ENCODE results near the gene CCDC50. TPM values are rescaled to one million over a fixed set of nuclear protein-coding genes. Genes with fewer than 3 reads are reported as not detected.

CCDC50 gene
- 51.2 and 56.7 TPM in 2 replicates for total RNA-seq (ENCODE audit: low replicate concordance)

- peak within 1 kb of the TSS; percentile 73 for H3K27ac ChIP-seq
- H2AFZ ChIP-seq (replicated peaks): peak within 1 kb of the TSS; percentile 94
- H3K4me3 ChIP-seq: peak within 1 kb of the TSS; percentile 97
These were observed at the start of gene CCDC50 for GRCh38 chr3:191328962-191329653. CCDC50 (plus strand) TSS chr3:191329394; CDS start chr3:191329675, 281 bp downstream.

GRCh38 chr3:191280111-191280510, 49.1 kb upstream of the CCDC50 start:
- Histone ChIP-seq H2AFZ (replicated peaks) (no peak overlapping the region), H3K4me1 (no peaks in the 10 kb centered on the region), H3K36me3 (no peaks in the 10 kb centered on the region), H3K4me2 (no peak overlapping the region), H3K79me2 (ENCODE audit: low read depth) (no peaks in the 10 kb centered on the region), H3K27ac (no peak overlapping the region), H3K4me3 (no peak overlapping the region), H3K27me3 (no peaks in the 10 kb centered on the region), H3K9me3 (ENCODE audit: low read depth) (no peaks in the 10 kb centered on the region), H3K9ac (no peak overlapping the region), H3F3A (ENCODE audit: low read depth) (no peaks in the 10 kb centered on the region), H4K20me1 (ENCODE audit: low read depth) (no peaks in the 10 kb centered on the region)
- H3K9me3 Mint-ChIP-seq: no peaks in the 10 kb centered on the region
- no peak overlapping the region for H3K4me3 Mint-ChIP-seq
- DNase-seq (ENCODE audit: low spot score): no peak
- H3K27me3 Mint-ChIP-seq (ENCODE audit: insufficient read depth, low read depth): no peaks in the 10 kb centered on the region
- H3K27ac Mint-ChIP-seq: no peak overlapping the region
- no peaks in the 10 kb centered on the region for H3K36me3 Mint-ChIP-seq
- no peaks in the 10 kb centered on the region for H3K4me1 Mint-ChIP-seq
- TF ChIP-seq EZH2 (IDR thresholded peaks at IDR 0.05) (no peak), CTCF (IDR thresholded peaks at IDR 0.05) (no peak), EZH2phosphoT487 (IDR thresholded peaks at IDR 0.05) (no peak)

More at GRCh38 chr3:191328962-191329653, at the start of gene CCDC50:
- Mint-ChIP-seq H3K4me1 (peaks cover 35% of the 10 kb centered on the region), H3K36me3 (peaks cover 1% of the 10 kb centered on the region), H3K27ac (peak within 1 kb of the TSS; percentile 98), H3K4me3 (peak within 1 kb of the TSS; percentile 94), H3K27me3 (ENCODE audit: insufficient read depth, low read depth) (peaks cover 4% of the 10 kb centered on the region), H3K9me3 (no peaks in the 10 kb centered on the region)
- Histone ChIP-seq H3K79me2 (ENCODE audit: low read depth) (peaks cover 41% of the 10 kb centered on the region), H3K36me3 (no peaks in the 10 kb centered on the region), H3F3A (ENCODE audit: low read depth) (peaks cover 14% of the 10 kb centered on the region), H3K9ac (peak within 1 kb of the TSS; percentile 78), H3K4me1 (peaks cover 34% of the 10 kb centered on the region), H4K20me1 (ENCODE audit: low read depth) (peaks cover 16% of the 10 kb centered on the region), H3K27me3 (peaks cover 4% of the 10 kb centered on the region), H3K4me2 (peak within 1 kb of the TSS; percentile 93), H3K9me3 (ENCODE audit: low read depth) (no peaks in the 10 kb centered on the region)
- TF ChIP-seq EZH2 (IDR thresholded peaks at IDR 0.05): no peak
- peak; percentile 30 for TF ChIP-seq EZH2phosphoT487 (IDR thresholded peaks at IDR 0.05)
- TF ChIP-seq CTCF (IDR thresholded peaks at IDR 0.05): peak; percentile 24
- DNase-seq (ENCODE audit: low spot score): peak; percentile 85

GRCh38 chr3:191280882-191281281, 48.3 kb upstream of the CCDC50 start:
- Mint-ChIP-seq H3K27me3 (ENCODE audit: insufficient read depth, low read depth) (no peaks in the 10 kb centered on the region), H3K4me3 (no peak overlapping the region)
- H3K79me2 ChIP-seq (ENCODE audit: low read depth): no peaks in the 10 kb centered on the region

More at GRCh38 chr3:191280882-191281281, 48.3 kb upstream of the CCDC50 start:
- H3K27ac Mint-ChIP-seq: no peak overlapping the region
- H3K36me3 Mint-ChIP-seq: no peaks in the 10 kb centered on the region
- H3K4me3 ChIP-seq: no peak overlapping the region
- H2AFZ ChIP-seq (replicated peaks): no peak overlapping the region
- no peak overlapping the region for H3K4me2 ChIP-seq
- H3K4me1 Mint-ChIP-seq: no peaks in the 10 kb centered on the region
- H3K27me3 ChIP-seq: no peaks in the 10 kb centered on the region
- H3K4me1 ChIP-seq: no peaks in the 10 kb centered on the region
- H3K9me3 ChIP-seq (ENCODE audit: low read depth): no peaks in the 10 kb centered on the region
- TF ChIP-seq EZH2 (IDR thresholded peaks at IDR 0.05) (no peak), EZH2phosphoT487 (IDR thresholded peaks at IDR 0.05) (no peak), CTCF (IDR thresholded peaks at IDR 0.05) (no peak)
- H3K9ac ChIP-seq: no peak overlapping the region
- H4K20me1 ChIP-seq (ENCODE audit: low read depth): no peaks in the 10 kb centered on the region
- DNase-seq (ENCODE audit: low spot score): no peak
- H3K9me3 Mint-ChIP-seq: no peaks in the 10 kb centered on the region
- no peak overlapping the region for H3K27ac ChIP-seq
- no peaks in the 10 kb centered on the region for H3F3A ChIP-seq (ENCODE audit: low read depth)
- no peaks in the 10 kb centered on the region for H3K36me3 ChIP-seq

All from neural progenitor cell (in vitro differentiated cells).